ENCODE measurements around the gene PTCRA.
A peak's percentile ranks its signal among the peaks of the same experiment; 100 is the strongest.
"Not testable (repeated sequence)": the region's sequence is repeated elsewhere in the genome, so short reads cannot be mapped to it uniquely, and the experiment has no call there.

Gene PTCRA, protein sequence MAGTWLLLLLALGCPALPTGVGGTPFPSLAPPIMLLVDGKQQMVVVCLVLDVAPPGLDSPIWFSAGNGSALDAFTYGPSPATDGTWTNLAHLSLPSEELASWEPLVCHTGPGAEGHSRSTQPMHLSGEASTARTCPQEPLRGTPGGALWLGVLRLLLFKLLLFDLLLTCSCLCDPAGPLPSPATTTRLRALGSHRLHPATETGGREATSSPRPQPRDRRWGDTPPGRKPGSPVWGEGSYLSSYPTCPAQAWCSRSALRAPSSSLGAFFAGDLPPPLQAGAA

GRCh38 chr6:42915732-42916131 is at the start of gene PTCRA:
Gene PTCRA, plus strand, starts transcription at chr6:42916053. Its CDS starts 17 bp downstream, at chr6:42916070.
- Mint-ChIP-seq H3K36me3 (ENCODE audit: low read depth) (no peaks in the 10 kb centered on the region), H3K9me3 (no peaks in the 10 kb centered on the region), H3K27ac (peak within 1 kb of the TSS; percentile 20), H3K4me3 (no peak within 1 kb of the TSS), H3K27me3 (ENCODE audit: low read depth) (peaks cover 5% of the 10 kb centered on the region), H3K4me1 (ENCODE audit: low read depth) (peaks cover 3% of the 10 kb centered on the region)
- no peak for DNase-seq (ENCODE audit: low spot score)

GRCh38 chr6:42870145-42870936 is 45.5 kb upstream of the PTCRA start:
- H3K27ac Mint-ChIP-seq, result no peak overlapping the region
- no peaks in the 10 kb centered on the region for H3K9me3 Mint-ChIP-seq
- H3K36me3 Mint-ChIP-seq (ENCODE audit: low read depth), result peaks cover 14% of the 10 kb centered on the region
- H3K4me3 Mint-ChIP-seq, result no peak overlapping the region
- no peak for DNase-seq (ENCODE audit: low spot score)
- H3K27me3 Mint-ChIP-seq (ENCODE audit: low read depth), result no peaks in the 10 kb centered on the region
- no peaks in the 10 kb centered on the region for H3K4me1 Mint-ChIP-seq (ENCODE audit: low read depth)

- H3K9me3 Mint-ChIP-seq, result no peaks in the 10 kb centered on the region
- H3K4me1 Mint-ChIP-seq (ENCODE audit: low read depth), result no peaks in the 10 kb centered on the region
- H3K27ac Mint-ChIP-seq, result no peak overlapping the region
- H3K36me3 Mint-ChIP-seq (ENCODE audit: low read depth), result peaks cover 9% of the 10 kb centered on the region
- DNase-seq (ENCODE audit: low spot score), result no peak
- no peak overlapping the region for H3K4me3 Mint-ChIP-seq
- H3K27me3 Mint-ChIP-seq (ENCODE audit: low read depth), result no peaks in the 10 kb centered on the region
These were observed 44.1 kb upstream of the PTCRA start for GRCh38 chr6:42871711-42872110.

- H3K4me1 Mint-ChIP-seq (ENCODE audit: low read depth), result no peaks in the 10 kb centered on the region
- H3K27ac Mint-ChIP-seq, result no peak overlapping the region
- DNase-seq (ENCODE audit: low spot score), result no peak
- no peaks in the 10 kb centered on the region for H3K27me3 Mint-ChIP-seq (ENCODE audit: low read depth)
- H3K36me3 Mint-ChIP-seq (ENCODE audit: low read depth), result no peaks in the 10 kb centered on the region
- H3K4me3 Mint-ChIP-seq, result no peak overlapping the region
- no peaks in the 10 kb centered on the region for H3K9me3 Mint-ChIP-seq
These were observed 42.5 kb upstream of the PTCRA start for GRCh38 chr6:42873313-42873712.

DNA sequence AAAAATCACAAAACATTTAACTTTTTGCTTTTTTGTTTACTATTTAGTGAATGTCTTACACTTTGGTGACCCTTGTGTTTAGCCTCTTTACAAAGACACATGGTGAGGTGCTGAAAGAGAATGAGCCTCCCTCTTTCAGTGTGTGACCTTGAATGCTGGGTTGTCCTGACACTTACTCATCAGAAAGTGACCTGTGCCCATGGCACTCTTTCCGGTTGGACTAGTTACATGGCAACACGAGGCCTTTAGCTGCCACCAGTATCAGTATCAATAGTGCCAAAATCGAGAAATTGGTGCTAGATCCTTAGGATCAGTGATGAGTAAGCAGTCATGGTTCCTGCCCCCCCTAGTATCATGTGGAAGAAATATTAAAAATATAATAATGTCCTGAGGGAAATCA is 38.2 kb upstream of the PTCRA start:
- peak overlapping the region; percentile 34 for H3K4me3 Mint-ChIP-seq
- H3K27ac Mint-ChIP-seq, result peak overlapping the region; percentile 61

GRCh38 chr6:42879372-42880239 is 36.2 kb upstream of the PTCRA start, which contains the start of gene RPL7L1:
Gene RPL7L1, plus strand, starts transcription at chr6:42879616. Its CDS starts 295 bp downstream, at chr6:42879911.
- Mint-ChIP-seq H3K27ac (peak within 1 kb of the TSS; percentile 95), H3K4me1 (ENCODE audit: low read depth) (peaks cover 7% of the 10 kb centered on the region), H3K36me3 (ENCODE audit: low read depth) (peaks cover 18% of the 10 kb centered on the region), H3K9me3 (no peaks in the 10 kb centered on the region), H3K27me3 (ENCODE audit: low read depth) (no peaks in the 10 kb centered on the region), H3K4me3 (peak within 1 kb of the TSS; percentile 97)
- DNase-seq (ENCODE audit: low spot score), result peak; percentile 85

More for the DNA sequence above, 38.2 kb upstream of the PTCRA start:
- no peaks in the 10 kb centered on the region for H3K9me3 Mint-ChIP-seq
- peaks cover 2% of the 10 kb centered on the region for H3K36me3 Mint-ChIP-seq (ENCODE audit: low read depth)
- peaks cover 1% of the 10 kb centered on the region for H3K4me1 Mint-ChIP-seq (ENCODE audit: low read depth)
- no peak for DNase-seq (ENCODE audit: low spot score)
- no peaks in the 10 kb centered on the region for H3K27me3 Mint-ChIP-seq (ENCODE audit: low read depth)

GRCh38 chr6:42880240-42880817 is 35.5 kb upstream of the PTCRA start:
- not testable (repeated sequence) for H3K9me3 Mint-ChIP-seq; DNase-seq (ENCODE audit: low spot score); H3K27me3 Mint-ChIP-seq (ENCODE audit: low read depth); H3K4me1 Mint-ChIP-seq (ENCODE audit: low read depth)
- peak overlapping the region; percentile 97 for H3K4me3 Mint-ChIP-seq
- peak overlapping the region; percentile 95 for H3K27ac Mint-ChIP-seq
- peaks cover 23% of the 10 kb centered on the region for H3K36me3 Mint-ChIP-seq (ENCODE audit: low read depth)

GRCh38 chr6:42880871-42881270 is 35.0 kb upstream of the PTCRA start:
- H3K27me3 Mint-ChIP-seq (ENCODE audit: low read depth), result not testable (repeated sequence)

DNA sequence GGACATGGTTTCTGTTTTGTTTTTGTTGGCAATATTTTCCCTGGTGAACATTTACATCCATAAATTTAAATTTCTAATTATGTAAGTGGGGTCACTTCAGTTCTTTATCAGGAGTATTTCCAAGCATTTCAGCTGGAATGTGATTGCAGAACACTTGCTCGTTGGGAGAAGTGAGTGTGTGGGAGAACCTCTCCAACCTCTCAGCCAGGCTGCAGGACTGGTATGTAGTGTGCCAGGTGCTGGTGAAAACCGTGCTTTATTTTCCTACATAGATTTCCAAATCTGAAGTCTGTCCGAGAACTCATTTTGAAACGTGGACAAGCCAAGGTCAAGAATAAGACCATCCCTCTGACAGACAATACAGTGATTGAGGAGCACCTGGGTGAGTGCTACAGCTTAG is 30.2 kb upstream of the PTCRA start:
- H3K27me3 Mint-ChIP-seq (ENCODE audit: low read depth), result no peaks in the 10 kb centered on the region
- no peak overlapping the region for H3K27ac Mint-ChIP-seq
- no peak overlapping the region for H3K4me3 Mint-ChIP-seq
- DNase-seq (ENCODE audit: low spot score), result no peak
- H3K36me3 Mint-ChIP-seq (ENCODE audit: low read depth), result peaks cover 42% of the 10 kb centered on the region
- peaks cover 14% of the 10 kb centered on the region for H3K4me1 Mint-ChIP-seq (ENCODE audit: low read depth)
- H3K9me3 Mint-ChIP-seq, result no peaks in the 10 kb centered on the region

More at GRCh38 chr6:42880871-42881270, 35.0 kb upstream of the PTCRA start:
- H3K9me3 Mint-ChIP-seq; DNase-seq (ENCODE audit: low spot score); H3K4me1 Mint-ChIP-seq (ENCODE audit: low read depth): not testable (repeated sequence)
- peak overlapping the region; percentile 95 for H3K27ac Mint-ChIP-seq
- peaks cover 27% of the 10 kb centered on the region for H3K36me3 Mint-ChIP-seq (ENCODE audit: low read depth)
- peak overlapping the region; percentile 97 for H3K4me3 Mint-ChIP-seq

GRCh38 chr6:42888201-42888600 is 27.7 kb upstream of the PTCRA start:
- Mint-ChIP-seq H3K4me1 (ENCODE audit: low read depth) (peaks cover 18% of the 10 kb centered on the region), H3K36me3 (ENCODE audit: low read depth) (peaks cover 38% of the 10 kb centered on the region)
- not testable (repeated sequence) for H3K9me3 Mint-ChIP-seq; H3K4me3 Mint-ChIP-seq; H3K27me3 Mint-ChIP-seq (ENCODE audit: low read depth); H3K27ac Mint-ChIP-seq; DNase-seq (ENCODE audit: low spot score)

- Mint-ChIP-seq H3K4me1 (ENCODE audit: low read depth) (peaks cover 13% of the 10 kb centered on the region), H3K9me3 (no peaks in the 10 kb centered on the region), H3K36me3 (ENCODE audit: low read depth) (peaks cover 24% of the 10 kb centered on the region), H3K4me3 (peak overlapping the region; percentile 95), H3K27me3 (ENCODE audit: low read depth) (no peaks in the 10 kb centered on the region), H3K27ac (peak overlapping the region; percentile 94)
- no peak for DNase-seq (ENCODE audit: low spot score)
These were observed 26.0 kb upstream of the PTCRA start for GRCh38 chr6:42889815-42890214.

GRCh38 chr6:42890311-42891198 is 25.3 kb upstream of the PTCRA start:
- peaks cover 21% of the 10 kb centered on the region for H3K36me3 Mint-ChIP-seq (ENCODE audit: low read depth)
- peak overlapping the region; percentile 94 for H3K27ac Mint-ChIP-seq
- no peaks in the 10 kb centered on the region for H3K9me3 Mint-ChIP-seq
- peak; percentile 86 for DNase-seq (ENCODE audit: low spot score)
- H3K4me3 Mint-ChIP-seq, result peak overlapping the region; percentile 95
- no peaks in the 10 kb centered on the region for H3K27me3 Mint-ChIP-seq (ENCODE audit: low read depth)
- H3K4me1 Mint-ChIP-seq (ENCODE audit: low read depth), result peaks cover 13% of the 10 kb centered on the region

All from T-helper 2 cell treated with Interferon-gamma antibody and Interleukin-4, amounts not matched to agents 5 μg/mL and 100 μg/mL, for 36 hours (primary cell).